ENCODE data around the gene SH3GL3. TPM values are rescaled to one million over a fixed set of nuclear protein-coding genes. Genes with fewer than 3 reads are reported as not detected.

The SH3GL3 gene
- total RNA-seq, 1 experiment from 2014 or later = not detected

DNA sequence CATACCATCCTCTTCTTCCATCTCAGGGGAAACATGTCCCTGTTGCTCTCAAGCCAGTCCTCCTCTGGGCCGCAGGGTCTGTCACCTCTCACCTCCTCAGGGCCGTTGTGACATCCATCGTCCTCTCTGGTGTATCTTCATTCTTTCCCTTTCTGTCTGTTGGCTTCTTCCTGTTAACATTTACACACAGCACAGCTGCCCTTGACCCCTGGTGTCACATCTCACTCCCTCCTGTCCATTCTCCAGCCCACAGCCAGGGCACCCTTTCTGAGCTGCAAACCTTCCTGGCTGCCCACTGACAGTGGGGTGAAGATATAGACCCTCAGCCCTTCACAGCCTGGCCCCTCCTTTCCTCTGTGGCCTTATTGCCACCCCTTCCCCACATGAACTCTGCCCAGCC, 127.2 kb downstream of the SH3GL3 start:
- Histone ChIP-seq H3K4me3 (ENCODE audit: low read depth in 2 of 2, low read length in 2 of 2) (no peak overlapping the region), H3K4me1 (ENCODE audit: control insufficient read depth, insufficient read depth, low read length) (no peaks in the 10 kb centered on the region), H3K27ac (ENCODE audit: low read length) (no peak overlapping the region), H3K9me3 (ENCODE audit: control insufficient read depth, insufficient read depth, low read depth, low read length) (no peaks in the 10 kb centered on the region), H3K36me3 (ENCODE audit: control insufficient read depth, insufficient read depth, low read length) (no peaks in the 10 kb centered on the region), H3K27me3 (ENCODE audit: control insufficient read depth, insufficient read depth, low read length) (no peaks in the 10 kb centered on the region)
- in situ Hi-C loops (cut with HindIII; ENCODE audit: low pct_unique_long_range_greater_than_20kb, low sequenced_read_pairs) (no loop called here), intact Hi-C loops (cut with micrococcal nuclease; ENCODE audit: unreplicated experiment) (no loop called here)
- no peak for ATAC-seq
- BruUV-seq (replicated peaks) = no TSS peak
- DNase-seq (ENCODE audit: low read depth, low spot score) = no peak
- ChIA-PET CTCF (interaction anchor here (0.5 kb wide), 1 partner anchor 135 kb away, joined by 3 read pairs; no protein-coding TSS in a partner anchor), POLR2A (no interaction called here)
- TF ChIP-seq, protein P1, sequence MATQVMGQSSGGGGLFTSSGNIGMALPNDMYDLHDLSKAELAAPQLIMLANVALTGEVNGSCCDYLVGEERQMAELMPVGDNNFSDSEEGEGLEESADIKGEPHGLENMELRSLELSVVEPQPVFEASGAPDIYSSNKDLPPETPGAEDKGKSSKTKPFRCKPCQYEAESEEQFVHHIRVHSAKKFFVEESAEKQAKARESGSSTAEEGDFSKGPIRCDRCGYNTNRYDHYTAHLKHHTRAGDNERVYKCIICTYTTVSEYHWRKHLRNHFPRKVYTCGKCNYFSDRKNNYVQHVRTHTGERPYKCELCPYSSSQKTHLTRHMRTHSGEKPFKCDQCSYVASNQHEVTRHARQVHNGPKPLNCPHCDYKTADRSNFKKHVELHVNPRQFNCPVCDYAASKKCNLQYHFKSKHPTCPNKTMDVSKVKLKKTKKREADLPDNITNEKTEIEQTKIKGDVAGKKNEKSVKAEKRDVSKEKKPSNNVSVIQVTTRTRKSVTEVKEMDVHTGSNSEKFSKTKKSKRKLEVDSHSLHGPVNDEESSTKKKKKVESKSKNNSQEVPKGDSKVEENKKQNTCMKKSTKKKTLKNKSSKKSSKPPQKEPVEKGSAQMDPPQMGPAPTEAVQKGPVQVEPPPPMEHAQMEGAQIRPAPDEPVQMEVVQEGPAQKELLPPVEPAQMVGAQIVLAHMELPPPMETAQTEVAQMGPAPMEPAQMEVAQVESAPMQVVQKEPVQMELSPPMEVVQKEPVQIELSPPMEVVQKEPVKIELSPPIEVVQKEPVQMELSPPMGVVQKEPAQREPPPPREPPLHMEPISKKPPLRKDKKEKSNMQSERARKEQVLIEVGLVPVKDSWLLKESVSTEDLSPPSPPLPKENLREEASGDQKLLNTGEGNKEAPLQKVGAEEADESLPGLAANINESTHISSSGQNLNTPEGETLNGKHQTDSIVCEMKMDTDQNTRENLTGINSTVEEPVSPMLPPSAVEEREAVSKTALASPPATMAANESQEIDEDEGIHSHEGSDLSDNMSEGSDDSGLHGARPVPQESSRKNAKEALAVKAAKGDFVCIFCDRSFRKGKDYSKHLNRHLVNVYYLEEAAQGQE (IDR thresholded peaks at IDR 0.05; ENCODE audit: insufficient read depth in 1 of 2, low read depth in 2 of 2, low read length in 1 of 2) = no peak
- TF ChIP-seq POLR2AphosphoS5 (IDR thresholded peaks at IDR 0.05; ENCODE audit: low read depth, low read length) (no peak), TCF7L2 (IDR thresholded peaks at IDR 0.05; ENCODE audit: low read depth, low read length) (no peak)
- TF ChIP-seq, protein P2, sequence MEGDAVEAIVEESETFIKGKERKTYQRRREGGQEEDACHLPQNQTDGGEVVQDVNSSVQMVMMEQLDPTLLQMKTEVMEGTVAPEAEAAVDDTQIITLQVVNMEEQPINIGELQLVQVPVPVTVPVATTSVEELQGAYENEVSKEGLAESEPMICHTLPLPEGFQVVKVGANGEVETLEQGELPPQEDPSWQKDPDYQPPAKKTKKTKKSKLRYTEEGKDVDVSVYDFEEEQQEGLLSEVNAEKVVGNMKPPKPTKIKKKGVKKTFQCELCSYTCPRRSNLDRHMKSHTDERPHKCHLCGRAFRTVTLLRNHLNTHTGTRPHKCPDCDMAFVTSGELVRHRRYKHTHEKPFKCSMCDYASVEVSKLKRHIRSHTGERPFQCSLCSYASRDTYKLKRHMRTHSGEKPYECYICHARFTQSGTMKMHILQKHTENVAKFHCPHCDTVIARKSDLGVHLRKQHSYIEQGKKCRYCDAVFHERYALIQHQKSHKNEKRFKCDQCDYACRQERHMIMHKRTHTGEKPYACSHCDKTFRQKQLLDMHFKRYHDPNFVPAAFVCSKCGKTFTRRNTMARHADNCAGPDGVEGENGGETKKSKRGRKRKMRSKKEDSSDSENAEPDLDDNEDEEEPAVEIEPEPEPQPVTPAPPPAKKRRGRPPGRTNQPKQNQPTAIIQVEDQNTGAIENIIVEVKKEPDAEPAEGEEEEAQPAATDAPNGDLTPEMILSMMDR (IDR thresholded peaks at IDR 0.05) = no peak

DNA sequence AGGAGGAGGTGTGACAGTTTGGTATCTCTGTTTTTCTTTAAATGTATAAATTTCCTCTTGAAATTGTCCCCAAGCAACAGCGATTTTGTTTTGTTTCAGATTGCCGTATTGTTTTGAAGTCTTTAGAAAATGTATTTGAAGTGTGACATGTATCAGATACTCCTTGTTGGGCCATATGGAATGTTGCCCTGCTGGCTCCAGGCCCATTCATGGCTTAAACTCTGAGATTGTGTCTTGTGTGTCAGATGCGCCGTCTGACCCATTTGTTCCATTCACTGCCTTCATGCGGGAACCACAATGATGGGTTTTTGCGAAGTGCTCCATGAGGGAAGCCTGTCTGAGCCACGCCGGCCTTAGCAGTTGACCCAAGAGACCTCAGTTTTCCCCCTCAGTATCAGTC, 131.6 kb downstream of the SH3GL3 start:
- ChIA-PET POLR2A (no interaction called here), CTCF (no interaction called here)
- no peaks in the 10 kb centered on the region for H3K9me3 ChIP-seq (ENCODE audit: control insufficient read depth, insufficient read depth, low read depth, low read length)
- DNase-seq (ENCODE audit: low read depth, low spot score) (no peak), ATAC-seq (no peak)
- no peak overlapping the region for H3K4me3 ChIP-seq (ENCODE audit: low read depth in 2 of 2, low read length in 2 of 2)
- in situ Hi-C loops (cut with HindIII; ENCODE audit: low pct_unique_long_range_greater_than_20kb, low sequenced_read_pairs) = no loop called here
- intact Hi-C loops (cut with micrococcal nuclease; ENCODE audit: unreplicated experiment) = no loop called here
- no peaks in the 10 kb centered on the region for H3K27me3 ChIP-seq (ENCODE audit: control insufficient read depth, insufficient read depth, low read length)
- no TSS peak for BruUV-seq (replicated peaks)
- H3K4me1 ChIP-seq (ENCODE audit: control insufficient read depth, insufficient read depth, low read length) = no peaks in the 10 kb centered on the region
- no peaks in the 10 kb centered on the region for H3K36me3 ChIP-seq (ENCODE audit: control insufficient read depth, insufficient read depth, low read length)
- no peak for TF ChIP-seq POLR2AphosphoS5 (IDR thresholded peaks at IDR 0.05; ENCODE audit: low read depth, low read length)
- TF ChIP-seq, protein P2 (IDR thresholded peaks at IDR 0.05) = no peak
- TF ChIP-seq, protein P1 (IDR thresholded peaks at IDR 0.05; ENCODE audit: insufficient read depth in 1 of 2, low read depth in 2 of 2, low read length in 1 of 2) = no peak
- no peak for TF ChIP-seq TCF7L2 (IDR thresholded peaks at IDR 0.05; ENCODE audit: low read depth, low read length)
- TF ChIP-seq SIN3A (IDR thresholded peaks at IDR 0.05; ENCODE audit: borderline replicate concordance, insufficient read depth, low read depth, low read length) = no peak
- no peak overlapping the region for H3K27ac ChIP-seq (ENCODE audit: low read length)
